Tibial nerve (tissue), 4 donors: ENCODE data around the gene CPNE8. TPM values are rescaled to one million over a fixed set of nuclear protein-coding genes. Genes with fewer than 3 reads are reported as not detected.

Experiments
- DNase-seq, 2 donors: peaks; one replicate each; pipeline ENCODE4 v3.0.0-alpha.2; 2019; ENCODE audit warnings: low spot score in 2 of 2
- H3K27ac ChIP-seq, 4 donors: fragments of 200-600 bp; sonication (generic) in 3 of 4; one replicate each; pipeline ENCODE4 v1.5.1; 2017 to 2019; ENCODE audit warnings: mild to moderate bottlenecking in 1 of 4
- H3K27me3 ChIP-seq, 2 donors: fragments of 200-600 bp; sonication (generic) in 1 of 2; one replicate each; pipeline versions ENCODE4 v1.5.1 to v1.6.0; 2017 to 2019
- H3K36me3 ChIP-seq, 3 donors: fragments of 200-600 bp; sonication (generic); one replicate each; pipeline ENCODE4 v1.5.1; 2018 to 2019
- H3K4me1 ChIP-seq, 4 donors: fragments of 200-600 bp; sonication (generic) in 3 of 4; one replicate each; pipeline ENCODE4 v1.5.1; 2017 to 2019
- H3K4me3 ChIP-seq, 4 donors: fragments of 200-600 bp; sonication (generic) in 3 of 4; one replicate each; pipeline ENCODE4 v1.5.1; 2017 to 2019; ENCODE audit warnings: mild to moderate bottlenecking in 1 of 4, moderate library complexity in 1 of 4
- H3K9me3 ChIP-seq, 4 donors: fragments of 200-600 bp; sonication (generic) in 3 of 4; one replicate each; pipeline ENCODE4 v1.5.1; 2017 to 2019
- CTCF ChIP-seq, 5 experiments: fragments of 200-600 bp in 3 of 5; fragments of 450-650 bp in 2 of 5; sonication (generic) in 3 of 5; IDR thresholded peaks; one replicate each; pipeline ENCODE4 v1.5.1; 2016 to 2019; ENCODE audit warnings: antibody characterized with exemption in 5 of 5, mild to moderate bottlenecking in 3 of 5, moderate library complexity in 2 of 5
- EP300 ChIP-seq, 2 donors: sonication (generic); formaldehyde crosslinking; IDR thresholded peaks; one replicate each; pipeline ENCODE4 v1.6.1; 2017; ENCODE audit warnings: antibody characterized with exemption in 2 of 2, mild to moderate bottlenecking in 1 of 2
- POLR2A ChIP-seq, 2 donors: fragments of 450-650 bp; IDR thresholded peaks; one replicate each; pipeline ENCODE4 v1.6.1; 2017; ENCODE audit warnings: antibody characterized with exemption in 2 of 2, mild to moderate bottlenecking in 2 of 2, moderate library complexity in 2 of 2
- WGBS, 2 donors: methylation state at CpG; one replicate each; pipeline ENCODE4 v1.1.5; 2018; 5-methylcytosine and 5-hydroxymethylcytosine counted together
- total RNA-seq, 4 donors: library from RNA; depleted of rRNA; stranded (reverse); fragments of >200 nt; gene quantifications; one replicate each; pipeline ENCODE4 v1.1.0, GENCODE V29; 2016

CPNE8 gene
- total RNA-seq, 4 donors from 2014 or later, result 16.5 to 20.7 (median 20.4) TPM

GRCh38 chr12:38707648-38708047 lies 197.7 kb downstream of the CPNE8 start:
- no peaks in the 10 kb centered on the region for H3K9me3 ChIP-seq
- no peaks in the 10 kb centered on the region for H3K36me3 ChIP-seq
- H3K4me3 ChIP-seq, result no peak overlapping the region
- DNase-seq, result no peak
- H3K4me1 ChIP-seq, result no peaks in the 10 kb centered on the region
- no peak overlapping the region for H3K27ac ChIP-seq
- 66 to 83% methylated on average over 1 of the region's 1 CpG for WGBS, 2 donors
- H3K27me3 ChIP-seq, result no peaks in the 10 kb centered on the region
- TF ChIP-seq CTCF (IDR thresholded peaks at IDR 0.05), result no peak
- TF ChIP-seq EP300 (IDR thresholded peaks at IDR 0.05), result no peak
- no peak for TF ChIP-seq POLR2A (IDR thresholded peaks at IDR 0.05)

GRCh38 chr12:38697289-38697688 lies 208.1 kb downstream of the CPNE8 start:
- H3K36me3 ChIP-seq, result peaks cover 0 to 14% (median 0%) of the 10 kb centered on the region in 3 donors
- TF ChIP-seq EP300 (IDR thresholded peaks at IDR 0.05) (no peak), CTCF (IDR thresholded peaks at IDR 0.05) (no peak), POLR2A (IDR thresholded peaks at IDR 0.05) (no peak)
- H3K4me1 ChIP-seq, result no peaks in the 10 kb centered on the region
- no peaks in the 10 kb centered on the region for H3K27me3 ChIP-seq
- no peak overlapping the region for H3K4me3 ChIP-seq
- DNase-seq, result no peak
- H3K27ac ChIP-seq, result no peak overlapping the region
- WGBS, 2 donors, result 74 to 80% methylated on average over 1 of the region's 1 CpG
- no peaks in the 10 kb centered on the region for H3K9me3 ChIP-seq

- no peak overlapping the region for H3K27ac ChIP-seq
- no peak overlapping the region for H3K4me3 ChIP-seq
- H3K4me1 ChIP-seq, result no peaks in the 10 kb centered on the region
- WGBS, 2 donors, result 66 to 73% methylated on average over 3 of the region's 3 CpGs
- H3K36me3 ChIP-seq, result no peaks in the 10 kb centered on the region
- DNase-seq, result no peak
- TF ChIP-seq CTCF (IDR thresholded peaks at IDR 0.05) (no peak), EP300 (IDR thresholded peaks at IDR 0.05) (no peak), POLR2A (IDR thresholded peaks at IDR 0.05) (no peak)
- no peaks in the 10 kb centered on the region for H3K9me3 ChIP-seq
- no peaks in the 10 kb centered on the region for H3K27me3 ChIP-seq
Observed at GRCh38 chr12:38695057-38695456, 210.3 kb downstream of the CPNE8 start.

- no peak for TF ChIP-seq EP300 (IDR thresholded peaks at IDR 0.05)
- TF ChIP-seq CTCF (IDR thresholded peaks at IDR 0.05), result no peak
- no peak for TF ChIP-seq POLR2A (IDR thresholded peaks at IDR 0.05)
Observed at GRCh38 chr12:38691164-38691563, 214.2 kb downstream of the CPNE8 start.

GRCh38 chr12:38690646-38691045 lies 214.7 kb downstream of the CPNE8 start:
- no peak for DNase-seq
- Histone ChIP-seq H3K27ac (no peak overlapping the region), H3K27me3 (no peaks in the 10 kb centered on the region), H3K4me3 (no peak overlapping the region), H3K36me3 (peaks cover 0 to 13% (median 0%) of the 10 kb centered on the region in 3 donors), H3K9me3 (peaks cover 0 to 5% (median 2%) of the 10 kb centered on the region in 4 donors), H3K4me1 (no peaks in the 10 kb centered on the region)
- TF ChIP-seq POLR2A (IDR thresholded peaks at IDR 0.05) (no peak), CTCF (IDR thresholded peaks at IDR 0.05) (no peak), EP300 (IDR thresholded peaks at IDR 0.05) (no peak)

More at GRCh38 chr12:38691164-38691563, 214.2 kb downstream of the CPNE8 start:
- H3K4me3 ChIP-seq, result no peak overlapping the region
- WGBS, 2 donors, result 41 to 44% methylated on average over 2 of the region's 2 CpGs
- no peaks in the 10 kb centered on the region for H3K27me3 ChIP-seq
- DNase-seq, result no peak
- peaks cover 0 to 9% (median 0%) of the 10 kb centered on the region in 3 donors for H3K36me3 ChIP-seq
- peaks cover 0 to 5% (median 2%) of the 10 kb centered on the region in 4 donors for H3K9me3 ChIP-seq
- H3K4me1 ChIP-seq, result no peaks in the 10 kb centered on the region
- H3K27ac ChIP-seq, result no peak overlapping the region
